Upper lobe of right lung (tissue), 1 donor: ENCODE measurements around the gene AMPD3. TPM values are rescaled to one million over a fixed set of nuclear protein-coding genes. Genes with fewer than 3 reads are reported as not detected.
A peak's percentile ranks its signal among the peaks of the same experiment; 100 is the strongest.

Experiments used
- ATAC-seq: fragments of 200-7000 bp; cut with Tn5 transposase; one replicate; pipeline ENCODE4 v1.9.1; 2020; ENCODE audit warnings: mild to moderate bottlenecking, moderate library complexity
- DNase-seq: peaks from one replicate; pipeline ENCODE4 v3.0.0-alpha.2; 2020
- H3K27ac ChIP-seq: fragments of 200-600 bp; one replicate; pipeline ENCODE4 v1.8.0; 2022
- H3K27me3 ChIP-seq: fragments of 200-600 bp; one replicate; pipeline ENCODE4 v1.8.0; 2022; ENCODE audit warnings: mild to moderate bottlenecking
- H3K36me3 ChIP-seq: fragments of 200-600 bp; one replicate; pipeline ENCODE4 v1.8.0; 2022
- H3K4me1 ChIP-seq: fragments of 200-600 bp; one replicate; pipeline ENCODE4 v1.8.0; 2022
- H3K4me3 ChIP-seq: fragments of 200-600 bp; one replicate; pipeline ENCODE4 v1.8.0; 2022; ENCODE audit warnings: mild to moderate bottlenecking
- H3K9me3 ChIP-seq: fragments of 200-600 bp; one replicate; pipeline ENCODE4 v1.8.0; 2022
- intact Hi-C: fragments of 100-400 bp; cut with DNase I; formaldehyde crosslinking; loops from one replicate; pipeline ENCODE4 v1.11.0; 2022
- long read RNA-seq: library from polyadenylated mRNA; unstranded; transcript quantifications from one replicate; pipeline ENCODE4 v2.0.0, GENCODE V29; 2021
- total RNA-seq: library from RNA; stranded (reverse); fragmentation: NEBNext Ultra II Directional; extraction: Animal tissue kit (Norgen Biotek cat#: 25700); gene quantifications from one replicate; pipeline ENCODE4 v1.2.1, GENCODE V29; 2021
- TF ChIP-seq, protein P1 (sequence below): fragments of 200-600 bp; IDR thresholded peaks from one replicate; pipeline ENCODE4 v1.8.0; 2022; ENCODE audit warnings: antibody characterized with exemption
- donor health status: DM: no; HTN: yes; CAD: no; lungs with severe emphysema.

AMPD3 gene
- 11.6 TPM for total RNA-seq
- long read RNA-seq, partial matches to known transcripts = 0 of 8 reads
- long read RNA-seq, other reads (novel, unspliced or antisense) = 4 of 8 reads

DNA sequence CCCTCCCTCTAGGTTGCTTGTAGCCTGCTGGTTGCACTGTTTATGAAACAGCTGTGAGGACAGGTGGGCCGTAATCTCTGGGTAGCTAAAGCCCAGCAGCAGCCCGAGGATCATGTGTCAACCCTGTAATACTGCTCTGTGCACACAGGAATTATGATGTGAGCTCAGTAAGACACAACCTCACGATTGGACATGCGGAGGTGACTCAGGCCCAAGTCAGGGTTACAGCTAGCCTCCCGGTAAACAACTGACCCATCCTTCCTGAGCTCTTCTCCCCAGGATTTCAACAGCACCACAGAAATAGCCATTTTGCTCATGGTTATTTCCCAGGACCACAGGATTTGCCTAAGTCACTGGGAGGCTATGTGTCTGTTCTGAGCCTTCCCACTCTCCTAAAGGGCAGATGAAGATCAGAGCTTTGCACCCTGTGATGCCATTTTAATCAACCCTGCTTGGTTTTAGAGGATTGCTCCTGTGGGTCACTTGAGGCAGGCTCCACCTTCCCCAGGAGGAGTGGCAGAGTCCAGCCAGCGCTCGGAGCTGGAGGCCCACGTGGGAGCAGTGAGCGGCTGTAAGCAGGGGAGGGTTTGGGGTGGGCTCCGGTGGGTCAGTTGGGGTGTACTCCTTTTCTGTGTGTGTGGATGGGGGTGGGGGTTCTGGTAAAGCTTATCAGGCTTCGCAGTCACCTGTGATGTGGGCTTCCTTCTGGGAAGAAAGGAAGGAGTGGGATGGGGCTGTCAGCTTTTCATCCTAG is at the start of gene AMPD3:
AMPD3 (plus strand) TSS at position 387 of the 754 bp plus-strand sequence. CDS start 6,256 bp downstream, outside the sequence.
- peak within 1 kb of the TSS; percentile 68 for H3K27ac ChIP-seq
- TF ChIP-seq, protein P1, sequence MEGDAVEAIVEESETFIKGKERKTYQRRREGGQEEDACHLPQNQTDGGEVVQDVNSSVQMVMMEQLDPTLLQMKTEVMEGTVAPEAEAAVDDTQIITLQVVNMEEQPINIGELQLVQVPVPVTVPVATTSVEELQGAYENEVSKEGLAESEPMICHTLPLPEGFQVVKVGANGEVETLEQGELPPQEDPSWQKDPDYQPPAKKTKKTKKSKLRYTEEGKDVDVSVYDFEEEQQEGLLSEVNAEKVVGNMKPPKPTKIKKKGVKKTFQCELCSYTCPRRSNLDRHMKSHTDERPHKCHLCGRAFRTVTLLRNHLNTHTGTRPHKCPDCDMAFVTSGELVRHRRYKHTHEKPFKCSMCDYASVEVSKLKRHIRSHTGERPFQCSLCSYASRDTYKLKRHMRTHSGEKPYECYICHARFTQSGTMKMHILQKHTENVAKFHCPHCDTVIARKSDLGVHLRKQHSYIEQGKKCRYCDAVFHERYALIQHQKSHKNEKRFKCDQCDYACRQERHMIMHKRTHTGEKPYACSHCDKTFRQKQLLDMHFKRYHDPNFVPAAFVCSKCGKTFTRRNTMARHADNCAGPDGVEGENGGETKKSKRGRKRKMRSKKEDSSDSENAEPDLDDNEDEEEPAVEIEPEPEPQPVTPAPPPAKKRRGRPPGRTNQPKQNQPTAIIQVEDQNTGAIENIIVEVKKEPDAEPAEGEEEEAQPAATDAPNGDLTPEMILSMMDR = no peak
- no peaks in the 10 kb centered on the region for H3K9me3 ChIP-seq
- DNase-seq (no peak), ATAC-seq (no peak)
- intact Hi-C loops = no loop called here
- H3K36me3 ChIP-seq = no peaks in the 10 kb centered on the region
- H3K4me3 ChIP-seq = peak within 1 kb of the TSS; percentile 46
- H3K27me3 ChIP-seq = no peaks in the 10 kb centered on the region
- peaks cover 19% of the 10 kb centered on the region for H3K4me1 ChIP-seq

GRCh38 chr11:10405865-10406592 is 49.0 kb upstream of the AMPD3 start:
- intact Hi-C loops = loop anchor here (10.0 kb wide), 1 partner anchor 259 kb away; no protein-coding TSS in a partner anchor
- ATAC-seq (peak; percentile 94), DNase-seq (no peak)
- Histone ChIP-seq H3K4me1 (peaks cover 17% of the 10 kb centered on the region), H3K9me3 (no peaks in the 10 kb centered on the region), H3K4me3 (no peak overlapping the region), H3K27me3 (no peaks in the 10 kb centered on the region), H3K36me3 (no peaks in the 10 kb centered on the region), H3K27ac (no peak overlapping the region)
- TF ChIP-seq, protein P1 = peak; percentile 72

DNA sequence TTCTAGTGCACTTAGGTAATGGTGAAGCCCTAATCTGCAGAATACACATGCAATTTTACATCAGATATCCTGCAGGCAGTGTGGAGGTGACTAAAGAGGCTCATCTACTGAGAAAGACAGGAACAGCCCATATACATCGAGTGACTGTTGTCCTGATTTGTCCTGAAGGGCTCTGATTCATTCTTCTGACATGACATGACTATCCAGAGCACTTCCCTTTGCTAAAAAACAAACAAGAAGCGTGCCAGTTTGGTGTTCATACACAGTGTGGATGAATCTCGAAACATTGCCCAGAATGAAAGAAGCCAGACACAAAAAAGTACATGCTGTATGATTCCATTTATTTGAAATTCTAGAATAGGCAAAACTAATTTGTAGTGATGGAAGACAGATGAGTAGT is 48.0 kb upstream of the AMPD3 start:
- DNase-seq (no peak), ATAC-seq (peak; percentile 31)
- H3K4me1 ChIP-seq = peaks cover 17% of the 10 kb centered on the region
- no peaks in the 10 kb centered on the region for H3K36me3 ChIP-seq
- H3K9me3 ChIP-seq = no peaks in the 10 kb centered on the region
- H3K4me3 ChIP-seq = no peak overlapping the region
- no peaks in the 10 kb centered on the region for H3K27me3 ChIP-seq
- no peak overlapping the region for H3K27ac ChIP-seq
- intact Hi-C loops = loop anchor here (10.0 kb wide), 1 partner anchor 258 kb away; no protein-coding TSS in a partner anchor
- TF ChIP-seq, protein P1 = no peak

DNA sequence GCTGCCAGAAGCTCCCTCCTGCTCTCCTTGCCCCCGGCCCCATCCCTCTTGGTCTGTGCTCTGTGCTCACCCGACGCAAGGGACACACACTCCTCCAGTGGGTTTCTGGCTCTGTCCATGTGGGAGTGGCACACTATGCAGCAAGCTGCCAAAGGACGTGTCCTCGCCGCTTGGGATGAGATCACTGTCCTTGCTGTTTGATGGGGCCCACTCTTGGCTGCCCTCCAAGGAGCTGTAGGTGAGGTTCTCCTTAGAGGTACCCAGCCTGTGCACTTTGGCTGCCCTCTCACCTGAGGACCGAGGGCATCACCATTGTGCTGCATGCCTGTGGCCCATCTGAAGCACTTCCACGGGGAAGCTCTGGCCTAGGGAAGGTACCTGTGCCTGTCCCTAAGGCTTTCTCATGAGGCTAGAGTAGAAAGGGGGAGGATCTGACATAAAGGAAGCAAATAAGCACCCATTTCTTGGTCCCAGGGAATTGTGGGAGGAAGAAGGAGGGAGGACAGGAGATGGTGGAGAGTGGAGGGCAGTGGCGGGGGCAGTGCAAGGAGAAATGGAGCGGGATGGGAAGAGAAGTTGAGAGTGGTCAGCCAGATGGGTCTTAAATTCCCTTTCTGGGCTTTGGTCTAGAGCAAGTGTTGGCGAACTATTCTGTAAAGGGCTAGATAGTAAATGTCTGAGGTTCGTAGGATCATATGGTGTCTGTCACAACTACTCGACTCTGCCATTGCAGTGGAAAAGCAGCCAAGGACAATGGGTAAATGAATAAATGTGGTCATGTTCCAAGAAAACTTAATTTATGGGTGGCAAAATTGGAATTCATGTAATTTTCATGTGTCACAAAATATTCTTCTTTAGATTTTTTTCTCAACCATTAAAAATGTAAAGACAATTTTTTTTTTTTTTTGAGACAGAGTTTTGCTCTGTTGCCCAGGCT is 47.0 kb upstream of the AMPD3 start:
- Histone ChIP-seq H3K27ac (no peak overlapping the region), H3K9me3 (no peaks in the 10 kb centered on the region), H3K4me3 (no peak overlapping the region), H3K27me3 (no peaks in the 10 kb centered on the region), H3K36me3 (no peaks in the 10 kb centered on the region), H3K4me1 (peaks cover 17% of the 10 kb centered on the region)
- DNase-seq (no peak), ATAC-seq (no peak)
- TF ChIP-seq, protein P1 = no peak
- intact Hi-C loops = loop anchor here (10.0 kb wide), 1 partner anchor 257 kb away; no protein-coding TSS in a partner anchor

GRCh38 chr11:10409207-10409661 is 45.8 kb upstream of the AMPD3 start:
- intact Hi-C loops = loop anchor here (10.0 kb wide), 1 partner anchor 256 kb away; no protein-coding TSS in a partner anchor
- DNase-seq = no peak
- TF ChIP-seq, protein P1 = no peak
- no peak for ATAC-seq
- Histone ChIP-seq H3K9me3 (no peaks in the 10 kb centered on the region), H3K4me1 (peaks cover 20% of the 10 kb centered on the region), H3K4me3 (no peak overlapping the region), H3K27me3 (no peaks in the 10 kb centered on the region), H3K27ac (no peak overlapping the region), H3K36me3 (no peaks in the 10 kb centered on the region)
